Measurements from ENCODE around the gene STAT5B. TPM values are rescaled to one million over a fixed set of nuclear protein-coding genes. Genes with fewer than 3 reads are reported as not detected.

The STAT5B gene
- total and polyA plus RNA-seq, 10 donors: 26.4 to 171 (median 101) TPM

- no peak overlapping the region for H3K4me3 ChIP-seq
- no peaks in the 10 kb centered on the region for H3K27me3 ChIP-seq (replicated peaks in 1 of 7)
- peaks cover 4 to 42% (median 14%) of the 10 kb centered on the region in 6 donors for H3K4me1 ChIP-seq
- WGBS, 5 donors: 88 to 94% (median 92%) methylated on average over 7 of the region's 7 CpGs
- intact Hi-C loops (cut with DNase I; ENCODE audit: low total_unique reads): no loop called here
- DNase-seq: no peak
- no peak overlapping the region for H3K27ac ChIP-seq
- TF ChIP-seq CTCF (IDR thresholded peaks at IDR 0.05 in 8 of 11, conservative IDR thresholded peaks at IDR 0.05 in 3 of 11) (no peak), POLR2AphosphoS5 (IDR thresholded peaks at IDR 0.05) (no peak), POLR2A (IDR thresholded peaks at IDR 0.05) (no peak)
- no peaks in the 10 kb centered on the region for H3K36me3 ChIP-seq
- no peaks in the 10 kb centered on the region for H3K9me3 ChIP-seq
These were observed 5.4 kb upstream of the STAT5B start for GRCh38 chr17:42281571-42282096.

- Histone ChIP-seq H3K27ac (no peak overlapping the region), H3K4me3 (no peak overlapping the region)
These were observed 3.8 kb upstream of the STAT5B start for GRCh38 chr17:42279776-42280630.

GRCh38 chr17:42277342-42277712 lies 1.1 kb upstream of the STAT5B start:
- TF ChIP-seq POLR2A (IDR thresholded peaks at IDR 0.05) (no peak), POLR2AphosphoS5 (IDR thresholded peaks at IDR 0.05) (no peak), CTCF (IDR thresholded peaks at IDR 0.05 in 8 of 11, conservative IDR thresholded peaks at IDR 0.05 in 3 of 11) (no peak)
- peak overlapping the region in 4 of 8 donors; percentile 78 to 94 (median 85) for H3K4me3 ChIP-seq
- no peak for DNase-seq
- intact Hi-C loops (cut with DNase I; ENCODE audit: low total_unique reads): no loop called here
- WGBS, 5 donors: 49 to 59% (median 55%) methylated on average over 6 of the region's 6 CpGs
- H3K36me3 ChIP-seq: no peaks in the 10 kb centered on the region
- peak overlapping the region in 4 of 8 donors; percentile 91 to 95 (median 93) for H3K27ac ChIP-seq
- H3K4me1 ChIP-seq: peaks cover 25 to 46% (median 38%) of the 10 kb centered on the region in 6 donors
- no peaks in the 10 kb centered on the region for H3K27me3 ChIP-seq (replicated peaks in 1 of 7)
- no peaks in the 10 kb centered on the region for H3K9me3 ChIP-seq

More at GRCh38 chr17:42279776-42280630, 3.8 kb upstream of the STAT5B start:
- H3K9me3 ChIP-seq: no peaks in the 10 kb centered on the region
- 79 to 95% (median 88%) methylated on average over 3 to 4 of the region's 4 CpGs for WGBS, 5 donors
- no peaks in the 10 kb centered on the region for H3K27me3 ChIP-seq (replicated peaks in 1 of 7)
- DNase-seq: no peak
- H3K36me3 ChIP-seq: no peaks in the 10 kb centered on the region
- intact Hi-C loops (cut with DNase I; ENCODE audit: low total_unique reads): no loop called here
- TF ChIP-seq CTCF (IDR thresholded peaks at IDR 0.05 in 8 of 11, conservative IDR thresholded peaks at IDR 0.05 in 3 of 11) (no peak), POLR2A (IDR thresholded peaks at IDR 0.05) (no peak), POLR2AphosphoS5 (IDR thresholded peaks at IDR 0.05) (no peak)
- H3K4me1 ChIP-seq: peaks cover 4 to 34% (median 13%) of the 10 kb centered on the region in 6 donors
